GM19452 (cell line): Measurements from ENCODE around the gene ABTB2.
"Not testable (repeated sequence)": the region's sequence is repeated elsewhere in the genome, so short reads cannot be mapped to it uniquely, and the experiment has no call there.

Experiments used
- ATAC-seq: cut with Tn5 transposase; IDR thresholded peaks from one replicate; pipeline ENCODE4 v1.9.1; 2021; ENCODE audit not compliant: unreplicated experiment

The ABTB2 gene

GRCh38 chr11:34266090-34266912 is 91.5 kb downstream of the ABTB2 start:
- no peak for ATAC-seq

GRCh38 chr11:34264303-34265110 is 93.3 kb downstream of the ABTB2 start:
- no peak for ATAC-seq

DNA sequence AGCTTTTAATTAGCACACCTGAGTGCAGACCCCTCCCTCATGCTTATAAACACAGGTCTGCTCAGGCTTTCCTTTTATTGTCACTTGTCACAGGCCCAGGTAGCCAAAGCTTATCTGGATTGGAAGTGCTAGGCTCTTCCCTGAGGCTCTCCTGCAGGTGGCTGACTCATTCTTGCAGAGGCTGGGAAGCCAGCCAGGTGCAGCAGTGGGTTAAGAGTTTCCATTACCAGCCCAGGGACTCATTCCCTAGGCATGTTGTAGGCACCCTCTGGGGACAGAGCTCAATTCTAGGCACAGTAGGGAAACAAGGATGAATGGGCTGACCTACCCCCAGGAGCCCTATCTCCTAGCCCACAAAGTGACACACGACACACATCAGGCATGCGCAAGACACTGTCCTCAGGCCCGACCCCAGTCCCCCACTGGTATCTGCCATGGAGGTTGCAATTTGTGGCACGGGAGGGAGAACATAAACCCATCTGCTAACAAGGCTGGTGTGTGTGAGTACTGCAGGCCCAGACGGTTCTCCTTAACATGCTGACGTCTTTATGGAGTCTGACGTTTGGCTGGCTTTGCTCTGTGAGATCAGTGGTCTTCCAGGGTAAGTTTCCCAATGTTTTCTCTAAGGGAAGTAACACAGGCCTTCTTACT is 94.2 kb downstream of the ABTB2 start:
- ATAC-seq, result no peak

DNA sequence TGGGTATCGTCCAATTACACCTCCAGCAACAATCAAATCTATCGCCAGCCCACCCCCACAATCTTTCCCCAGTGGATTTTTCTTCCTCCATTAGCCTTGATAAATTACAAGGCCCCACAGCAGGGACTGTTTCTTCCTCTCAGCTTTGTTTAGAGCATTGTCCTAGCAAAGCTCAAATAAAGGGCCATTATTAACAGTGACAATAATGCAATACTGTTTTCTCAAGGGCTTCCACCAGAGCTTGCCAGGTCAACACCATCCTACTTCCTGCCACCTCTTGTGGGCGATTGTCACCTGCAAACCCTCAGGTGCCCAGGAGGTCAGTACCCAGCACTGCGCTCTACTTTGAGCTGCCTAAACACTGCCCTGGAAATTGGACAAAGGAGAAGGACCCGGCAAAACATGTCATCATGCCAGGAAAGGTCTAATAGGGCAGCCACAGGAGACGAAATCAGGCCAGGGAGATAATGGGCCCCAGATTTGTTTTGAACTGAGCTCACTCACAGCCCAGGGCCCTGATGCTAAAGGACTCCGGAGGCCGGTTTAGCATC is 95.2 kb downstream of the ABTB2 start:
- ATAC-seq, result no peak

DNA sequence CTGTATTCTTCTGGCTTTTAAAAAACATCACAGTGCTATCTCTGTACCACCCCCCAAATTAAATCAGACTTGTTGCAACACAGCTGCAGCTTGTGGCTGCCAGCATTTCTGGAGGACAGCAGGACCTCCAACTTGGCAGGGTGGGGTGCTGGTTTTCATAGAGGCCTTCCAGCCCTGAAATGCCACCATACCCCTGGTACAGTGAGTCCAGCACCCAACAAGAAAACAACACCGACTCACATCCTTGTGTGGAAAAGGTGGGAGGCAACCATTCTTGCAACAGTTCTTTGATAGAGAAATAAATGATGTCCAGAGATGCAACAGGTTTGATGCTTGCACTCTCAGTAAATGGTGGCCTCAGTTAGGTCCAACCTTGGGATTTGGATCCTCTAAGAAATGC is 96.0 kb downstream of the ABTB2 start:
- ATAC-seq, result no peak

DNA sequence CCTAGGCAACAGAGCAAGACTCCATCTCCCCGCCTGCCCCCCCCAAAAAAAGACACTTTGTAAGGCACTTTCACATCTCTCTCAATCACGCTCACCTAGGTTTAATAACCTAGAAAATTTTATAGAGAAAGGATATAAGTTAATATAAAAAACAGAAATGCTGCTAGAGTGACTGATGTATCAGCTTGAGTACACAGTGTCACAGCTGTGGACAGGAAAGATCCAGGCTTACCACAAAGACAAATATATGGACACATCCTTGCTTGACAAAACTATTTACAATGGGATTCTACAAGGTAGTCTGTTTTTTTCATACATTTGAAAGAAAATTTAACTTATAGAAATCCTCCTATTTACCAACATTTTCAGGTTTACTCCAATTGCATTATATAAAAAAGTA is 96.7 kb downstream of the ABTB2 start:
- ATAC-seq, result no peak

DNA sequence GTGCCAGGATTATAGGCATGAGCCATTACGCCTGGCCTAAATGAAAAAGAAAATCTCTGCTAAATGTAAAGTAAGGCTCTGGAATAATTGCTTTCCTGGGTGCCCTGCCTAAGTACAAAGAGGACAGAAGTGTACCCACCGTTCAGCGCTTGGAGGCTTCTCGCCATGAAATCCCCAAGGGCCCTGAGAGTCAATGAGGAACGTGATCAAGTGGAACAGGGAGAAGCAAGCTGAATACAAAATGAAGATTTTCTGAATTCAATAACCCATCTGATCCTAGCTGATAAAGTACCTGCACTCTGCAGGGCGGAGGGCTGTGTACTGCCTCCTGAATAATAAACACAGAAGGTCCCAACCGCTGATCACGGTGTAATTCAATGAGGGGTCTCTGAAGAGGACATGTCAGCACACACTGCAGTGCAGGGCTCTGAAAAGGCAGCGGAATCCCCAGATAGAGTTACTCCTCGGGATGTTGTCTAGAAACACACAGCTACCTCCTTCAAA is 97.7 kb downstream of the ABTB2 start:
- ATAC-seq, result no peak

DNA sequence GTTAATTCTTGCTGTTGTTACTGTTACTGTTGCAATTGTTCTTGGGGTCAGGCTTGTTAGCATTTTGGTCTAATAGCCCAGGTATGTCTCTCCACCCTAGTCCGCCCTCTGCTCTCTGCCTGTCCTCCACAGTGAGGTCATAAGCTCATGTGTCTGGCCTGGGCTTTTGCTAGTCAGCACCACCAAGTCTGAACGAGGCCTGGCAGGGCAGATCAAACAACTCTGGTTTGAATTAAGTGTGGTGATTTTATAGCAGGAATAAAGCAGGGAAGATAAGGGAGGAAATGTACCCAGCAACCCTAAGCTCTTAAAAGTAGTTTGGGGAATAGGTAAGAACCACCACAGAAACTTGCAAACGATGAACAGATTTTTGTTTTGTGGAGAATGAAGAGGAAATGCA is 98.7 kb downstream of the ABTB2 start:
- no peak for ATAC-seq

- ATAC-seq, result no peak
These were observed 101.2 kb downstream of the ABTB2 start for GRCh38 chr11:34256626-34257025.

DNA sequence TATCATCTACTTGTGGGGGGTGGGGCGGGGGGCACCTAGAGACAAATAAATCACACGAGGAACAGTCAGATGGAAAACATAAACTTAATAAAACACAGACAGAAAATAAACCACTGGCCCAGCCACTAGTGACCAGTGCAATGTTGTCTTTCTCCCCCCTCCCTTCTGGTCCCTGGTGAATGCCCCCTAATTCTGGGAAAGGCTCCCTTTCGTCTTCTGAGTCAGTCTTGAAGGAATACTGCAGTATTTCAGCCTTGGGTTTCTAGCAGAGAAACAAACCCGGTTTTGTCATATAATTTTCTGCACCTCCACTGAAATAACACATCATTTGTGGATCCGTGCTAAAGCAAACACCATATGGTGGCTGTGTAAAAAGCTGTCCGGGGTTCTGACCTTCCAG is 101.7 kb downstream of the ABTB2 start:
- ATAC-seq, result no peak

DNA sequence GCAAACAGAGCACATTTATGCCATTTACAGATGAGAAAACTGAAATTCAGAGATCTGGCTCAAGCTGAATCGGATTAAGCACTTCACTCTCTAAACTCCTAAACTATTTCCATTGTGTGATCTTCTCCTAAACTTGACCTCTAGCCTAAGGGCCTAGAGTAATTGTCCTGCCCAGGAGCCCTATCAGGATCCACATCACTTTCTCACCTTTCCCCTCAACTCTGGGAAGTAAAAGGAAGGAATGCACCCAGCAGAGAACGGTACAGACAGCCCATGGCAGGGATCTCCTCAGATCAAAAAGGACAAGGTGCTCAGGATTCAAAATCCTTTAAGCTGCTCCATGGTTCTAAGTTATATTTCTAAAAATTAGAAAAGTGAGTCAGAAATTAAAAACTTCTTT is 102.7 kb downstream of the ABTB2 start:
- ATAC-seq, result no peak

GRCh38 chr11:34254011-34254410 is 103.8 kb downstream of the ABTB2 start:
- no peak for ATAC-seq

DNA sequence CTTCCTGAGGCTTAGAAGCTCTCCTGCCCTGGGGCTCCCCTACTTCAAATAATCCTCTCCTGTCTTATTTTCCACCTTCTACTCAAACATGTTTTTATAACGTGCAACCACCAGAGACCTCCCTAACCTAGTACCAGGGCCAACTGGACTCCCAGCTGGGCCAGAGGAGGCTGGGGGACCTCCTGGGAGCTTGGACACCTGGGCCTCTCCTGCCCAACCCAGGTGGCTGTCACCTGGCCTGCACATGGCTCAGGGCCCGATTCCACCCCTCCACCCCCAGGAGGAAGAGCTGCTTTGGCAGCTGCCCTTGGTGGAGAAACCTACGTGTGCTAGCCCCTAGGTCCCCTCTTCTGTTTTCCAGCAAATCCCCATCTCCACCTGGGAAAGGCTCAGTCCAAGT is 105.2 kb downstream of the ABTB2 start:
- no peak for ATAC-seq

- ATAC-seq, result no peak
These were observed 105.8 kb downstream of the ABTB2 start for GRCh38 chr11:34252015-34252414.

DNA sequence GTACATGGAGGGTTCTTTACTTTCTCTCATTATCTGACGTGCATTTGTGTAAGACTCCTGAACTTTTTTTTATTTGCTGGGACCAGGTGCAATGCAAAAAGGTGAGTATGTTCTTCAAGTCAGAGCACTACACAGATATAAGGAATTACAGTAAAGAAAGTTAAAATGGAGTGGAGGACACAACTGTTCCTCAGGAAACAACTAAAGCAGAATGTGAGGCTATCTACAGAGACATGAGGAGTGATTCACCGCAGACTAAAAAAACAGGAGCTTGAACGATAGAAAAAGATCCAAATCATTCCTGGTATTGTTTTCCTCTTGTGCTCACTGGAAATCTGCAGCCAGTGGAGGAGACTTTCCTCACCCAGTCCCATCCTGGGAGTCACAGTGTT is 106.2 kb downstream of the ABTB2 start:
- no peak for ATAC-seq

DNA sequence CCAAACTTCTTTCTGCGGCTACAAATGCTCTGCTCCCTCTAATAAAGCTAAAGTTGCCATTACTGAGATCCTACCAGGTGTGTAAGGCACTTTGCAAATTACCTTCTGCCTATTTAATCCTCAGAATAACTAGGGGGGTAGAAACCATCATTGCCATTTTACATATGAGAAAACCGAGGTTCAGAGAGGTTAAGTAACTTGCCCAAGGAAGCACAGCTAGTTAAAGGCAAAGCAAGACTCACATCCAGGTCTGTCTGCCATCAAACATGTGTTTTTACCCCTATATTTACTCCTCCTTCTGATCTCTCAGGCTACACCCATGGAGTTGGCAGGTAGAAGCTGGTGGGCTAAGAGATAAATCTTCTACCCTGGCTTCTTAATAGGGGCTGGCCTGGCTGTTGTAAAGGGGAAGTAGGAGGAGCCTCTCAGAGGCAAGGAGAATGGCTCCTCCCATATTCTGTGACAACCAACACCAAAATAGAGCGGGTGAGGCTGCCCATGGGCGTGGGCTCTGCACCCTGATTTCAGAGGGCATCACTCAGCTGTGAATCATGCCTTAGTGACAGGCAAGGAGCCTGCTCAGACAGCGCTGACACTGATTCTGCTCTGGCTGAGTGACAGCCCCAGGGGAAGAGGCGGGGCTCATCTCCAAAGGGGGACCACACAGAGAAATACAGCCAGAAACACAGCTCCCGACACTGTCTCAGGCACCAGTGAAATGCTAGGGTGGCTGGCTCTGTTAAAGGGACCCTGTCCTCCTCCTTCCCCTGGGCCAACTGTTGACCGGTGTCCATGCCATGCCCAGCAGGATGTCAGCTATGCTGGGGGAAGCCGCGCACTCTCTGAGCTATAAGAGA is 106.8 kb downstream of the ABTB2 start:
- ATAC-seq, result peak; percentile 70

- no peak for ATAC-seq
These were observed 107.6 kb downstream of the ABTB2 start for GRCh38 chr11:34250211-34250610.

GRCh38 chr11:34249439-34249838 is 108.4 kb downstream of the ABTB2 start:
- no peak for ATAC-seq

GRCh38 chr11:34246511-34246910 is 111.3 kb downstream of the ABTB2 start:
- ATAC-seq, result not testable (repeated sequence)

GRCh38 chr11:34245041-34245440 is 112.8 kb downstream of the ABTB2 start:
- ATAC-seq, result no peak
